ENCODE results near the gene RALGAPA2.

The RALGAPA2 gene

GRCh38 chr20:20630551-20630950 is 81.9 kb downstream of the RALGAPA2 start:
- no peak for DNase-seq (ENCODE audit: low read depth in 2 of 2)

GRCh38 chr20:20629556-20630188 is 82.8 kb downstream of the RALGAPA2 start:
- no peak for DNase-seq (ENCODE audit: low read depth in 2 of 2)

- DNase-seq (ENCODE audit: low read depth in 2 of 2) = no peak
Observed at GRCh38 chr20:20628314-20628713, 84.1 kb downstream of the RALGAPA2 start.

DNA sequence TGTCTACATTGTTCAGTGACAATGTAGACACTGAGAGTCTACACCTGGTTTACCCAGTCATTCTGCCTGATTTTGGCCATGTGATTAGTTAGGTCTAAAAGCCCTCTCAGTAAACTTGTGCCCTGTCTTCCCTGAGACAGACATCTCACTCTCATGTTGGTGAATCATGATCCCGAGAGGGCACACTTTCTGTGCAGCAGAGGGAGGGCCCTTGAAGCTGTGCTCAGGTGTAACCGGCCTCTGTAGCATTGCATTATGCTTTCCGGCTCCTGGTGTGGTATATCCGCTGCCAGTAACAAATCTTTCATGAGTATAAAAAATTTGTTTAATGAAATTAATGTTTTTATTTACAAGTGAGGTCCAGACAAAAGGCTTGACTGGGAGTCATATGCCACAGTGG is 85.0 kb downstream of the RALGAPA2 start:
- DNase-seq (ENCODE audit: low read depth in 2 of 2) = no peak

DNA sequence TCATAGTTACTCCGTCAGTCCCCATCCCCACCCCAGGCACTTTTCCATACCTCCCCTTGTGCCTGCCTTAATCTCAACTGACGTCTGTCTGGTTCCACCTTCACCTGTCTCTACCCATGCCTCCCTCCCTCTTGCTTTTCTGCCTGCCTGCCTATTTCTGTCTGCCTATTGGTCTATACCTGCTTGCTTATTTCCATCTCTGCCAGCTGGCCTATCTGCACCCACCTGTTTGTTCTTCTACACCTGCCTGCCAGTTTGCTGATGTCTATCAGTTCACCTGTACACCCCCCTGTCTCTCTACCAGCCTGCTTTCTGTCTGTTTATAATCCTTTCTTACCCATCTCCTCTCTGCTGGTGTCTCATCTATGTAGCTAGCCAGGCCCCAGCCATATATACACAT is 87.5 kb downstream of the RALGAPA2 start:
- no peak for DNase-seq (ENCODE audit: low read depth in 2 of 2)

GRCh38 chr20:20621195-20621594 is 91.2 kb downstream of the RALGAPA2 start:
- no peak for DNase-seq (ENCODE audit: low read depth in 2 of 2)

GRCh38 chr20:20614391-20614790 is 98.1 kb downstream of the RALGAPA2 start:
- no peak for DNase-seq (ENCODE audit: low read depth in 2 of 2)

DNA sequence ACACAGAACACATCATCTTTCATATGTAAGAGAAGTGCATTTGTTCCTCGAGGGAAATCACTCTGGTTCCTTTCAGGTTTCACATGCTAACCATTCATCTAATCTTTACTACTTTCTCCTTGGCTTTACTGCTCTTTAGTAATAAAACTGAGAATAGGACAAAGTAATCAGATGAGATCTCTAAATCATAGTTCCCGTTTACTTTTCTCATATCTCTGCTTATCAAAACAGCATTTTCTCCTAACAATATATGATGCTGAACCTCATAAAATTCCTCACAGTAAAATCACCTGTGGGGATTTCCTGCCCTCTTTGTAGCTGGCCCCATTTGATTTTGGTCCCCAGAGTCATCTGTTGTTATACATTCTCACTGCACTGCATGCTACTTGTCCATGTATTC is 100.2 kb downstream of the RALGAPA2 start:
- no peak for DNase-seq (ENCODE audit: low read depth in 2 of 2)

DNA sequence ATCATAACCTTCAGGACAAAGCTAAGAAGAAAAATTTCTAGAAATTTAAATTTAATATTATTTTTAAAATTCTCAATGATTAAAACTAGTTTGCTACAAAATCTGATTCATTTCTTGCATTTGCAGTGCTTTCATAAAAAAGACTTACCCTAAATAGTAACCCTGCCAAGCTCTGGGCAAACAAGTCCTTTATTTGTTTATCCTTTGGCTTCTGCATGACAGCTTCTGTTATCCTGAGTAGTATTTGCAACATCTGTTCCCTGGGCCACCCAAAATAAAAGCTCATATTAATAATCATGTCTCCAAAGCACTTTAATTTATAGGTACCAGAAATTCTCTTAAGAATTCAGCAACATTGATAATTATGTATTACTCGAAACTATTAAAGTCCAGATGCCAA is 101.3 kb downstream of the RALGAPA2 start:
- DNase-seq (ENCODE audit: low read depth in 2 of 2) = no peak

DNA sequence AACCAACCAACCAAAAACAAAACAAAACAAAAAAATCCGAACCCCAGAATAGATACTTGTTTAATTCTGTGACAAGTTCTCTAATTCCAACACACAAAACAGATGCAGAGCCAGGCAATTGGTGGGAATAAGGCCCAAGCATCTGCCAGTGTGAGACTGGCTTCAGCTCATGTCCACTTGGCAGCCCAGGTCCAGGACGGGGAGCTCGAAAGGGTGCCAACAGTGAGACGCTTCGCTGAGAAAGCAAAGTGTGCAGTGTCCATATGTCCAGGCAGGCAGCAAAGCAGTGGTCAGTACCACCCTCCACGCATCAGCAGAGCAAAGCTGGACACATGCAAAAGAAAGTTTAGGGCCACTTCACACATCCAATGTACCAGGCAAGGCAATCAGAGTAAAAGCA is 102.9 kb downstream of the RALGAPA2 start:
- DNase-seq (ENCODE audit: low read depth in 2 of 2) = no peak

DNA sequence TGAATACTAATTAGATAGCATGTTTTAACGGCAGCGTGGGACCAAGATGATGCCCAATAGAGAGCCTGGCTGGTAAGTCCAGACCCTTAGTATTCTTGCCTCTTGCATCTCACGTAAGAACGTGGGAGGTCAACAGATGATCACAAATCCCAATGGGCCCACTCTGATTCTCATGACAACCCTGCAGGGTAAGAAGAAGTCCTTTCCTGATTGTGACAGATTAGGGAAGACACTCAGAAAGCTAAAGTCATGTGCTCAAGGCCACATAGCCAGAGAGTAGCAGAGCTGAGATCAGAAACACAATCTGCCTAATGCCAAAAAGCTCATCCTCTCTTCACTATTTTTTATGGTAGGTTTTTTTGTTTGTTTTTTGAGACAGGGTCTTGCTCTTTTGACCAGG is 103.8 kb downstream of the RALGAPA2 start:
- no peak for DNase-seq (ENCODE audit: low read depth in 2 of 2)

- DNase-seq (ENCODE audit: low read depth in 2 of 2) = no peak
Observed at GRCh38 chr20:20608041-20608440, 104.4 kb downstream of the RALGAPA2 start.

- DNase-seq (ENCODE audit: low read depth in 2 of 2) = no peak
Observed at GRCh38 chr20:20606881-20607280, 105.6 kb downstream of the RALGAPA2 start.

- no peak for DNase-seq (ENCODE audit: low read depth in 2 of 2)
Observed at GRCh38 chr20:20606050-20606449, 106.4 kb downstream of the RALGAPA2 start.

DNA sequence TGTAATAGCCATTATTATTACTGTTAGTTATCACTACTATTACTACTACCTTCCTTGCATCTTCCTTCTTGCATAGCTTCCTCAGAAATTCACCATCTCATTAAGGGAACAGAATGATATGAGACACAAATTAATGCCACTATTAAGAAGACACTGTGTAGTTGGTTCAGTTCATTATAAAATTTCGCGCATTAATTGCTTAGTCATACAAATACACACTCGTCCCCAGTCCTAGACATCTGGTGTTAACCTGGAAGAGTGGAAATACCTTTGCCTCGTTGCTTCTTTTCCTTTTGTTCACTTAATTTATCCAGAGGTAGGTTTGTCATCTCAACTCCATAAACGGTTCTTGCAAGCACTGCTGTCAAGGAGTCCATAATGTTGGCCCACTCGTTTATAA is 107.5 kb downstream of the RALGAPA2 start:
- no peak for DNase-seq (ENCODE audit: low read depth in 2 of 2)

- DNase-seq (ENCODE audit: low read depth in 2 of 2) = no peak
Observed at GRCh38 chr20:20604357-20604756, 108.1 kb downstream of the RALGAPA2 start.

GRCh38 chr20:20603339-20603990 is 109.0 kb downstream of the RALGAPA2 start:
- DNase-seq (ENCODE audit: low read depth in 2 of 2) = no peak

DNA sequence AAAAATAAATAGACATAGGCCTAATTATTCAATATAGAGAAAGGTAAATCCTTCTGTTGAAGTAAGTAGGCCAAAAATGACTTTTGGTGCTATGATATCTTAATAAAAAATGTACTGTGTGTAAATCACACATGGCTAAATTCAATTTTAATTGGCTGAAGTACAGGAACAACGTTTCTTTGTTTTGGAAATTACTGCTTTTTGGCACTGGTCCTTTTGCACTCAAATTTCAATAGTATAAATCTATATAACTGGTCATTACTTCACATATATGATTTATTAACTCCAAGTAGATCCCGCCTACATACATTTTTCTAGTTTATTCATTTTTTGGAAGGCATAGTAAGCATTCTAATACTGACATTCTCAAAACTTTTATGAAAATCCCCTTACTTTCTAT is 114.5 kb downstream of the RALGAPA2 start:
- DNase-seq (ENCODE audit: low read depth in 2 of 2) = no peak

- no peak for DNase-seq (ENCODE audit: low read depth in 2 of 2)
Observed at GRCh38 chr20:20594171-20594530, 118.3 kb downstream of the RALGAPA2 start.

- DNase-seq (ENCODE audit: low read depth in 2 of 2) = no peak
Observed at GRCh38 chr20:20593447-20594170, 118.8 kb downstream of the RALGAPA2 start.

GRCh38 chr20:20585146-20585545 is 127.3 kb downstream of the RALGAPA2 start:
- no peak for DNase-seq (ENCODE audit: low read depth in 2 of 2)

- DNase-seq (ENCODE audit: low read depth in 2 of 2) = no peak
Observed at GRCh38 chr20:20582734-20583133, 129.7 kb downstream of the RALGAPA2 start.

- DNase-seq (ENCODE audit: low read depth in 2 of 2) = no peak
Observed at GRCh38 chr20:20580139-20580538, 132.3 kb downstream of the RALGAPA2 start.
